Transverse colon (tissue), 3 donors: ENCODE data around the gene PLA2G4B.

Experiments
- POLR2A ChIP-seq: fragments of 450-650 bp; IDR thresholded peaks from one replicate; pipeline ENCODE4 v1.6.1; 2016; ENCODE audit warnings: antibody characterized with exemption, mild to moderate bottlenecking, moderate library complexity
- TF ChIP-seq, protein P1 (sequence below), 5 experiments: fragments of 200-600 bp in 3 of 5; fragments of 450-650 bp in 2 of 5; sonication (generic) in 3 of 5; IDR thresholded peaks; 1 replicate in 2 of 5; 2 replicates in 3 of 5; pipeline ENCODE4 v1.5.1; 2016 to 2017; ENCODE audit warnings: antibody characterized with exemption in 5 of 5, inconsistent platforms in 3 of 5, mild to moderate bottlenecking in 2 of 5, moderate library complexity in 1 of 5

DNA sequence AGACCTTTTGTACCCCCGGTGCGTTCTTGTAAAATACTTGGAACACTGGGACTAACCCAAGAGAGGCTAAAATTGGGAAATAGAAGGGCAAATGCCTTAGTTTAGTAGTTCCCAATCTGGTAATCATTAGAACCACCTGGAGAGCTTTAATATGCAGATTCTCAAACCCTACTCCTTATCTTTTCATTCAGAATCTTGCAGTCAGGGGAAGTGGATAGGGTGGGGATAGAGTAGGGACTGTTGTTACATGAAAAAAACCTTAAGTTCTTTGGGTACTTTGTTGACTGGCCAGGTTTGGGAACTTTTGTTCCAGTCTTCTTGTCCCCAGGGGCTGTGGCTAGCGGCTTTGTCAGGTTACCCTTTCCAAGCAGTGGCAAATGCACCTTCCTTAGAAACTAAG is 48.5 kb upstream of the PLA2G4B start:
- TF ChIP-seq, protein P1, sequence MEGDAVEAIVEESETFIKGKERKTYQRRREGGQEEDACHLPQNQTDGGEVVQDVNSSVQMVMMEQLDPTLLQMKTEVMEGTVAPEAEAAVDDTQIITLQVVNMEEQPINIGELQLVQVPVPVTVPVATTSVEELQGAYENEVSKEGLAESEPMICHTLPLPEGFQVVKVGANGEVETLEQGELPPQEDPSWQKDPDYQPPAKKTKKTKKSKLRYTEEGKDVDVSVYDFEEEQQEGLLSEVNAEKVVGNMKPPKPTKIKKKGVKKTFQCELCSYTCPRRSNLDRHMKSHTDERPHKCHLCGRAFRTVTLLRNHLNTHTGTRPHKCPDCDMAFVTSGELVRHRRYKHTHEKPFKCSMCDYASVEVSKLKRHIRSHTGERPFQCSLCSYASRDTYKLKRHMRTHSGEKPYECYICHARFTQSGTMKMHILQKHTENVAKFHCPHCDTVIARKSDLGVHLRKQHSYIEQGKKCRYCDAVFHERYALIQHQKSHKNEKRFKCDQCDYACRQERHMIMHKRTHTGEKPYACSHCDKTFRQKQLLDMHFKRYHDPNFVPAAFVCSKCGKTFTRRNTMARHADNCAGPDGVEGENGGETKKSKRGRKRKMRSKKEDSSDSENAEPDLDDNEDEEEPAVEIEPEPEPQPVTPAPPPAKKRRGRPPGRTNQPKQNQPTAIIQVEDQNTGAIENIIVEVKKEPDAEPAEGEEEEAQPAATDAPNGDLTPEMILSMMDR (IDR thresholded peaks at IDR 0.05), result no peak
- TF ChIP-seq POLR2A, result no peak
